IMR-90 (cell line): ENCODE measurements around the gene AFMID.

Experiments
- MAFK ChIP-seq: IDR thresholded peaks from 2 replicates; pipeline ENCODE4 v1.6.1; 2012; ENCODE audit warnings: low read depth, low read length, improper control_type of control experiment
- MXI1 ChIP-seq: IDR thresholded peaks from 2 replicates; pipeline ENCODE4 v1.6.1; 2012; ENCODE audit warnings: low read depth, mild to moderate bottlenecking, low read length, moderate library complexity, borderline replicate concordance
- RFX5 ChIP-seq: IDR thresholded peaks from 2 replicates; pipeline ENCODE4 v1.8.0; 2012; ENCODE audit warnings: low read depth, mild to moderate bottlenecking, low read length, moderate library complexity
- TF ChIP-seq, protein P1 (sequence below): conservative IDR thresholded peaks from 2 replicates; pipeline ENCODE4 v1.5.1; 2012; ENCODE audit warnings: mild to moderate bottlenecking, low read depth, low read length, improper control_type of control experiment

GRCh38 chr17:78256707-78257591, 69.8 kb downstream of the AFMID start:
- TF ChIP-seq, protein P1, sequence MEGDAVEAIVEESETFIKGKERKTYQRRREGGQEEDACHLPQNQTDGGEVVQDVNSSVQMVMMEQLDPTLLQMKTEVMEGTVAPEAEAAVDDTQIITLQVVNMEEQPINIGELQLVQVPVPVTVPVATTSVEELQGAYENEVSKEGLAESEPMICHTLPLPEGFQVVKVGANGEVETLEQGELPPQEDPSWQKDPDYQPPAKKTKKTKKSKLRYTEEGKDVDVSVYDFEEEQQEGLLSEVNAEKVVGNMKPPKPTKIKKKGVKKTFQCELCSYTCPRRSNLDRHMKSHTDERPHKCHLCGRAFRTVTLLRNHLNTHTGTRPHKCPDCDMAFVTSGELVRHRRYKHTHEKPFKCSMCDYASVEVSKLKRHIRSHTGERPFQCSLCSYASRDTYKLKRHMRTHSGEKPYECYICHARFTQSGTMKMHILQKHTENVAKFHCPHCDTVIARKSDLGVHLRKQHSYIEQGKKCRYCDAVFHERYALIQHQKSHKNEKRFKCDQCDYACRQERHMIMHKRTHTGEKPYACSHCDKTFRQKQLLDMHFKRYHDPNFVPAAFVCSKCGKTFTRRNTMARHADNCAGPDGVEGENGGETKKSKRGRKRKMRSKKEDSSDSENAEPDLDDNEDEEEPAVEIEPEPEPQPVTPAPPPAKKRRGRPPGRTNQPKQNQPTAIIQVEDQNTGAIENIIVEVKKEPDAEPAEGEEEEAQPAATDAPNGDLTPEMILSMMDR = no peak
- TF ChIP-seq MXI1 = no peak
- no peak for TF ChIP-seq RFX5
- no peak for TF ChIP-seq MAFK
